AG10803 (cell line): Measurements from ENCODE around the gene CTU2.
"Not testable (repeated sequence)": the region's sequence is repeated elsewhere in the genome, so short reads cannot be mapped to it uniquely, and the experiment has no call there.

Experiments
- DNase-seq: peaks from one replicate; pipeline ENCODE4 v3.0.0; 2010; ENCODE audit warnings: low read depth
- H3K4me3 ChIP-seq: 2 replicates; pipeline ENCODE4 v1.5.1; 2011; ENCODE audit warnings: mild to moderate bottlenecking, low read length, control low read depth
- TF ChIP-seq, protein P1 (sequence below): conservative IDR thresholded peaks from 2 replicates; pipeline ENCODE4 v1.5.1; 2011; ENCODE audit warnings: mild to moderate bottlenecking, low read length, control low read depth, inconsistent platforms

CTU2 gene

DNA sequence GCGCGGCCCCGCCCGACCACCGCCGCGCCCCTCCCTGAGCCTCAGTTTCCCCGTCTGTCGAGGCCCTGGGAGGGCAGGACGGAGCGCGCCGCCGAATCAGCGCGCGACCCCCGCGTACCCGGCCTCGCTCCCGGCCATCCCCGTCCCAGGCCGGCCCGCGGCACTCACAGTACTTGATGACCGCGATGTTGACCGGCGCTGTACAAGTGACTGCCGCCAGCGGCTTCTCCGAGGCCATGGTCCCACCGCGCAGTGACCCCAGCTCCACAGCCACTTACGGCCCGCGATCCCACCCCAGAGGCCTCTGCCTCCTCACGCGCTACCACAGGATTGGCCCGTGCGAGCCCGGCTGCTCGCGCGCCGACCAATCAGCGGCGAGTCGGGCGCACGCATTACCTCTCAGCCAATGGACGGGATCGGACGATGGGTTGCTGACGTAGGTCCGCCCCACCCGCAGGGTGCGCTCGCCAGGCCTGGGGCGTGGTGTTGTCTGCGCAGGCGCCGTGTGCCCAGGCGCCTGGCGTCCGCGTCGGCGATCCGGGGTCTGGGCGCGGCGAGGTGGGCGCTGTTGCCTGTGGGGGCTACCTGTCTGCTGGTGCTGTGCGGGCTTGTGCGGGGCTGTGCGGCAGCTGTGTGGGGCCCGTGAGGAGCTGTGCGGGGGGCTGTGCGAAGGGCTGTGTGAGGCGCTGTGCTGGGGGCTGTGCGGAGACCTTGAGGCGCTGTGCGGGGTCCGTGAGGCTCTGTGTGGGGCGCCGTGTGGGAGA lies 43.3 kb upstream of the CTU2 start, which contains the start of gene MVD:
Gene MVD (minus strand): TSS at position 249 of the 764 bp plus-strand sequence. CDS start 11 bp downstream, at position 238.
- TF ChIP-seq, protein P1, sequence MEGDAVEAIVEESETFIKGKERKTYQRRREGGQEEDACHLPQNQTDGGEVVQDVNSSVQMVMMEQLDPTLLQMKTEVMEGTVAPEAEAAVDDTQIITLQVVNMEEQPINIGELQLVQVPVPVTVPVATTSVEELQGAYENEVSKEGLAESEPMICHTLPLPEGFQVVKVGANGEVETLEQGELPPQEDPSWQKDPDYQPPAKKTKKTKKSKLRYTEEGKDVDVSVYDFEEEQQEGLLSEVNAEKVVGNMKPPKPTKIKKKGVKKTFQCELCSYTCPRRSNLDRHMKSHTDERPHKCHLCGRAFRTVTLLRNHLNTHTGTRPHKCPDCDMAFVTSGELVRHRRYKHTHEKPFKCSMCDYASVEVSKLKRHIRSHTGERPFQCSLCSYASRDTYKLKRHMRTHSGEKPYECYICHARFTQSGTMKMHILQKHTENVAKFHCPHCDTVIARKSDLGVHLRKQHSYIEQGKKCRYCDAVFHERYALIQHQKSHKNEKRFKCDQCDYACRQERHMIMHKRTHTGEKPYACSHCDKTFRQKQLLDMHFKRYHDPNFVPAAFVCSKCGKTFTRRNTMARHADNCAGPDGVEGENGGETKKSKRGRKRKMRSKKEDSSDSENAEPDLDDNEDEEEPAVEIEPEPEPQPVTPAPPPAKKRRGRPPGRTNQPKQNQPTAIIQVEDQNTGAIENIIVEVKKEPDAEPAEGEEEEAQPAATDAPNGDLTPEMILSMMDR = no peak
- H3K4me3 ChIP-seq = peak within 1 kb of the TSS; percentile 88
- DNase-seq = peak; percentile 97

DNA sequence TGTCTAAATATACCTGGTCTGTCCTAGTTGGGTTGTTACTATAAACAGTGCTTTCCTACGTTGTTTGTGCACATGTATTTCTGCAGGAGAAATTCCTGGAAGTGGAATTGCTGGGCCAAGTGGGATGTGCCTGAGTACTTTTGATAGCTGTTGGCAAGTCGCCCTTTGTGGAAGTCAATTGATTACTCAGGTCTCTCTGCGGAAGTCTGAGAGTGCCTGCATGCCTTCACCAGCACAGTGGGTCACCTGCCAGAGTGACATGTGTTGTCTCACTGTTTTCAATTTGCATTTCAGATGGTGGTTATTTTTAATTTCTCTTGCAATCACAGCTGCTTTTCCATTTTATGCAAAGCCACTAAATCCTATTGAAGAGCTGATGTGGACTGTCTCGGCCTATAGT lies 41.2 kb upstream of the CTU2 start:
- H3K4me3 ChIP-seq = no peak overlapping the region
- DNase-seq = no peak
- TF ChIP-seq, protein P1 = no peak

DNA sequence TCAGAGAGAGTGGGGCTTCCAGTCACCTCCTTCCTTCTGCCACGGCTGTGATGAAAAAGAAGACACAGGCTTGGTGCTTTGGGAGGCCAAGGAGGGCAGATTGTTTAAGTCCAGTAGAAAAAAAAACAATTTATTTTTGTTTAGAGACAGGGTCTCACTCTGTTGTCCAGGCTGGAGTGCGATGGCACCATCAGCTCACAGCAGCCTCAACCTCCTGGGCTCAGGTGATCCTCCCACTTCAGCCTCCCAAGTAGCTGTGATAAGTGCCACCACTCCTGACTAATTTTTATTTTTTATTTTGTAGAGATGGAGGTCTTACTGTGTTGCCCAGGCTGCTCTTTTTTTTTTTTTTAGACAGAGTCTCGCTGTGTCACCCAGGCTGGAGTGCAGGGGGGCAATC lies 40.7 kb upstream of the CTU2 start:
- TF ChIP-seq, protein P1 = no peak
- no peak for DNase-seq
- H3K4me3 ChIP-seq = no peak overlapping the region

DNA sequence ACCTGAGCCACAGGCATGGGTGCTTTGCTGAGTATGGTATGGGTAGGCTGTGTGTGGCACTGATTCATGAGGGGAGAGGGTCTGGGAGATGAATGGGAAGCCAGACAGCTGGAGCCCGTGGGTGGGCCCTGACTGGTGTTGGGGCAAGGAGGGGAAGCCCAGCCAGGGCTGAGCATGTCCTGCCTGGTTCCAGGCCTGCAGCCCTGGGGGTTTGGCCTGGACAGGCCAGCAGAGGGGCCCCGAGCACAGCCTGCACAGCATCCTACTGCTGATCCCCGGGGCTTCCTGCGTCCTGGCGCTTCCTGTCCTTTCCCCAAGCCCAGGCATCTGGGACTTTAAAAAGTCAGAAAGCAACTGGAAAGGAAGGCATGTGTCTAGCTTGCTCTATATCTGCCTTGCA lies 38.8 kb upstream of the CTU2 start:
- TF ChIP-seq, protein P1 = no peak
- no peak for DNase-seq
- H3K4me3 ChIP-seq = no peak overlapping the region

DNA sequence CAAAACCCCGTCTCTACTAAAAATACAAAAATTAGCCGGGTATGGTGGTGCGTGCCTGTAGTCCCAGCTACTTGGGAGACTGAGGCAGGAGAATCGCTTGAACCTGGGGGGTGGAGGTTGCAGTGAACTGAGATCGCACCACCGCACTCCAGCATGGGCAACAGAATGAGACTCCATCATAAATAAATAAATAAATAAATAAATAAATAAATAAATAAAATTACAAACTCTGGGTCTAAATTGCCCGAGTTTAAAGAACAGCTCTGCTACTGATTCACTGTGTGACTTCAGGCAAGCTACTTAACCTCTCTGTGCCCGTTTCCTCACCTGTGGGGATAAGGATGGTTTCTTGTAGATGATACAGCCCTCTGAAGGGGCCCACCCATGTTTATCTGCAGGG lies 36.8 kb upstream of the CTU2 start:
- not testable (repeated sequence) for H3K4me3 ChIP-seq, DNase-seq

DNA sequence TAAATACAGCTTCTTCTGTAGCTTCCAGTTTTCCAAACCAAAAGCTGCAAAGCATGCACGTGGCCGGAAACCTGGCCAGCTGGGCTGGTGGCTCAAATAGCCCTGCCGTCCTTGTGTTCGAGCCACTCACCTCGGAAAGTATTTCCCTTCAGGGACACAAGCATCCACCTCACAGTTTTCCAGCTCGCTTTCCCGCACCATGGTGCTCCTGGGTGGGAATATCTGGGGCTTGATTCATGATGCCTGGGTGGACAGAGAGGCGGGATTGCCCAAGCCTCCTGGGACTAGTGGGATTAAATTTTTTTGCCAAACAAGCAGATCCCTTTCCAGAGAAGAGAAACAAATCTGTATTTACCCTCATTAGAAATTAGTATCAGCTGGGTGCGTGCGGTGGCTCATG lies 36.3 kb upstream of the CTU2 start:
- TF ChIP-seq, protein P1 = no peak
- peak; percentile 72 for DNase-seq

DNA sequence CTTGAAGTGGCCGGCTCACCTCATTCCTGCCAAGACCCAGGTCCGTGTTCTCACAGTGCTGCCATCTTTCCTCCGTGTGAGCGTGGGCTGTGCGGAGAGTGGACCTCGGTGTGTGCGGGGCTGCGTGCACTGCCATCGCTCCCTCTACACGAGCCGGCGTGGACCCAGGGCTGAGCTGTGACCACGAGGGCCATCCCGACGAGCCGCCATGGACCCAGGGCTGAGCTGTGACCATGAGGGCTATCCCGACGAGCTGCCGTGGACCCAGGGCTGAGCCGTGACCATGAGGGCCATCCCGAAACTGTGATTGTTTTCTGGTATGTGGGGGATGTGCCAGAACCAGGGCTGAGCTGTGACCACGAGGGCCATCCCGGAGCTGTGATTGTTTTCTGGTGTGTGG lies 34.5 kb upstream of the CTU2 start:
- TF ChIP-seq, protein P1 = no peak
- no peak for DNase-seq
- H3K4me3 ChIP-seq = no peak overlapping the region

More for the DNA sequence above, 36.3 kb upstream of the CTU2 start:
- no peak overlapping the region for H3K4me3 ChIP-seq
